Stimulated activated CD4-positive, alpha-beta T cell treated with anti-CD3 and anti-CD28 coated beads, Interleukin-4, amount 100 ng/mL, for 4 hours (primary cell): ENCODE data around the gene MAP2K5.

Experiments
- DNase-seq, 2 experiments: peaks; one replicate each; pipeline ENCODE4 v3.0.0-alpha.2; 2020

The MAP2K5 gene

GRCh38 chr15:67731112-67731721 is 188.7 kb downstream of the MAP2K5 start:
- DNase-seq = no peak

GRCh38 chr15:67732164-67732563 is 189.7 kb downstream of the MAP2K5 start:
- DNase-seq = no peak

GRCh38 chr15:67732671-67733374 is 190.3 kb downstream of the MAP2K5 start:
- no peak for DNase-seq

- DNase-seq = no peak
Observed at GRCh38 chr15:67735896-67736295, 193.4 kb downstream of the MAP2K5 start.

- no peak for DNase-seq
Observed at GRCh38 chr15:67736810-67737209, 194.3 kb downstream of the MAP2K5 start.

- DNase-seq = no peak
Observed at GRCh38 chr15:67738056-67738455, 195.6 kb downstream of the MAP2K5 start.

GRCh38 chr15:67740405-67740804 is 197.9 kb downstream of the MAP2K5 start:
- DNase-seq = no peak

- DNase-seq = no peak
Observed at GRCh38 chr15:67741308-67741707, 198.8 kb downstream of the MAP2K5 start.

GRCh38 chr15:67743558-67743957 is 201.1 kb downstream of the MAP2K5 start:
- DNase-seq = no peak

GRCh38 chr15:67744331-67745072 is 202.0 kb downstream of the MAP2K5 start:
- no peak for DNase-seq

GRCh38 chr15:67745073-67746006 is 202.8 kb downstream of the MAP2K5 start:
- DNase-seq = no peak

- DNase-seq = no peak
Observed at GRCh38 chr15:67746022-67746421, 203.5 kb downstream of the MAP2K5 start.

GRCh38 chr15:67746450-67746849 is 203.9 kb downstream of the MAP2K5 start:
- no peak for DNase-seq

- no peak for DNase-seq
Observed at GRCh38 chr15:67747921-67748320, 205.4 kb downstream of the MAP2K5 start.

GRCh38 chr15:67750371-67750770 is 207.9 kb downstream of the MAP2K5 start:
- DNase-seq = no peak

- DNase-seq = no peak
Observed at GRCh38 chr15:67753891-67754290, 211.4 kb downstream of the MAP2K5 start.

- DNase-seq = no peak
Observed at GRCh38 chr15:67755264-67755663, 212.8 kb downstream of the MAP2K5 start.

GRCh38 chr15:67755936-67756335 is 213.4 kb downstream of the MAP2K5 start:
- no peak for DNase-seq

- DNase-seq = no peak
Observed at GRCh38 chr15:67758619-67759300, 216.3 kb downstream of the MAP2K5 start.

GRCh38 chr15:67760901-67761300 is 218.4 kb downstream of the MAP2K5 start:
- DNase-seq = no peak

- no peak for DNase-seq
Observed at GRCh38 chr15:67761343-67761742, 218.8 kb downstream of the MAP2K5 start.
